ENCODE data around the gene DDX56. TPM values are rescaled to one million over a fixed set of nuclear protein-coding genes. Genes with fewer than 3 reads are reported as not detected.

DDX56 gene
- total RNA-seq, 1 experiment from 2014 or later: 124 TPM

- in situ Hi-C loops (cut with HindIII; ENCODE audit: low sequenced_read_pairs): no loop called here
- no peak for DNase-seq (ENCODE audit: low spot score)
These were observed 54.9 kb downstream of the DDX56 start for GRCh38 chr7:44518761-44519160.

GRCh38 chr7:44517175-44517574, 56.5 kb downstream of the DDX56 start:
- DNase-seq (ENCODE audit: low spot score): no peak
- in situ Hi-C loops (cut with HindIII; ENCODE audit: low sequenced_read_pairs): no loop called here

Other genes starting within 250 kb of the DDX56 start
- 0.06 and 2.2 TPM in 2 replicates for gene CAMK2B, start 248.3 kb downstream of the DDX56 start, total RNA-seq (2014; rRNA removed; shearing (Covaris generic))
- 9.0 and 17.3 TPM in 2 replicates for gene NUDCD3, start 83.2 kb downstream of the DDX56 start, total RNA-seq (2014; rRNA removed; shearing (Covaris generic))
- gene NPC1L1, start 32.6 kb downstream of the DDX56 start, total RNA-seq (2014; rRNA removed; shearing (Covaris generic)): not detected in 2 replicates
- 105 and 124 TPM in 2 replicates for gene TMED4, start 8.3 kb upstream of the DDX56 start, total RNA-seq (2014; rRNA removed; shearing (Covaris generic))
- gene OGDH, start 32.7 kb upstream of the DDX56 start, total RNA-seq (2014; rRNA removed; shearing (Covaris generic)): 66.4 and 78.8 TPM in 2 replicates
- 0.92 and 2.3 TPM in 2 replicates for gene ZMIZ2, start 174.9 kb upstream of the DDX56 start, total RNA-seq (2014; rRNA removed; shearing (Covaris generic))
- gene PPIA, start 222.8 kb upstream of the DDX56 start, total RNA-seq (2014; rRNA removed; shearing (Covaris generic)): 4,753 and 4,999 TPM in 2 replicates

All from G401 (cell line).